GM12801 (cell line): Measurements from ENCODE around the gene PRMT2.

Experiments
- CTCF ChIP-seq: IDR thresholded peaks from one replicate; pipeline ENCODE4 v1.5.1; 2011; ENCODE audit warnings: control low read depth; ENCODE audit not compliant: insufficient read length; ENCODE audit errors: extremely low read depth

Gene PRMT2

GRCh38 chr21:46626975-46627501 is 8.4 kb upstream of the PRMT2 start:
- TF ChIP-seq CTCF, result no peak

- TF ChIP-seq CTCF, result no peak
These were observed 7.7 kb upstream of the PRMT2 start for GRCh38 chr21:46627726-46628125.

GRCh38 chr21:46628868-46629267 is 6.6 kb upstream of the PRMT2 start:
- no peak for TF ChIP-seq CTCF

- no peak for TF ChIP-seq CTCF
These were observed 1.9 kb upstream of the PRMT2 start for GRCh38 chr21:46633566-46633965.

- no peak for TF ChIP-seq CTCF
These were observed 1.0 kb upstream of the PRMT2 start for GRCh38 chr21:46634427-46634826.

GRCh38 chr21:46634966-46635323 is 529 bp upstream of the PRMT2 start:
- no peak for TF ChIP-seq CTCF

GRCh38 chr21:46636181-46636512 is 673 bp downstream of the PRMT2 start:
- no peak for TF ChIP-seq CTCF
